Activated naive CD4-positive, alpha-beta T cell treated with anti-CD3 and anti-CD28 coated beads, Interleukin-2, amount 10 ng/mL, durations not matched to agents 7 days and 5 days (primary cell): Measurements from ENCODE around the gene WDR72.

Experiments used
- CTCF ChIA-PET: fragments of 350-600 bp; sonication (Branson Sonifier 250); formaldehyde crosslinking; loops from one replicate; lab custom pipeline; 2021; ENCODE audit warnings: antibody characterized with exemption; lab: Charles Lee
- DNase-seq: peaks from one replicate; pipeline ENCODE4 v3.0.0-alpha.2; 2020
- H3K27ac Mint-ChIP-seq: one replicate; pipeline ENCODE4 v1.8.0; 2021; ENCODE audit warnings: mild to moderate bottlenecking, moderate library complexity, mixed read lengths
- H3K27me3 Mint-ChIP-seq: one replicate; pipeline ENCODE4 v1.8.0; 2021; ENCODE audit warnings: mild to moderate bottlenecking, mixed read lengths
- H3K36me3 Mint-ChIP-seq: one replicate; pipeline ENCODE4 v1.8.0; 2021; ENCODE audit warnings: mixed read lengths
- H3K4me1 Mint-ChIP-seq: one replicate; pipeline ENCODE4 v1.8.0; 2021; ENCODE audit warnings: mixed read lengths
- H3K4me3 Mint-ChIP-seq: one replicate; pipeline ENCODE4 v1.8.0; 2021; ENCODE audit warnings: mild to moderate bottlenecking, moderate library complexity, mixed read lengths
- H3K9me3 Mint-ChIP-seq: one replicate; pipeline ENCODE4 v1.8.0; 2021; ENCODE audit warnings: mixed read lengths

The WDR72 gene

GRCh38 chr15:53589520-53590057 is 169.9 kb downstream of the WDR72 start:
- no peak for DNase-seq
- CTCF ChIA-PET: no interaction called here
- H3K4me3 Mint-ChIP-seq: no peak overlapping the region

DNA sequence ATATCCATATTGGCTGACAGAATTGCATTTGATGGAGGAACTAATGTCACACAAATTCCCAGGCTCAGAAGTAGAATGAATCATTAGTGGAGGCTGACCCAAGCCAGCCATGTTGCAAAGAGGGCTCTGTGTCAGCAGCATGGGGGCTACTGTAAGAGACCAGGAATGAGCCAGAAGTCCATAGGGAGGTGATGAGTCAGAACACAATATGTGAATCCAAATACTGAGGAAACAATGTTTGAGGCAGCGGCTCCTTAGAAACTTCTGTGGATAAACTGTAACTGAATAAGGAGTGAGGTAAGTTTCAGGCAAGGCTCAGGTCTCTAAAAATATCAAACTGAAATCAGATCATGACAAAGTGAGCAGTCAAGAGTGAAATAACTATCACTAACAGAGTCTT is 170.7 kb downstream of the WDR72 start:
- H3K4me3 Mint-ChIP-seq: no peak overlapping the region
- DNase-seq: no peak
- no peaks in the 10 kb centered on the region for H3K36me3 Mint-ChIP-seq
- CTCF ChIA-PET: no interaction called here
- H3K27me3 Mint-ChIP-seq: no peaks in the 10 kb centered on the region
- H3K27ac Mint-ChIP-seq: no peak overlapping the region
- no peaks in the 10 kb centered on the region for H3K4me1 Mint-ChIP-seq
- H3K9me3 Mint-ChIP-seq: no peaks in the 10 kb centered on the region

More at GRCh38 chr15:53589520-53590057, 169.9 kb downstream of the WDR72 start:
- Mint-ChIP-seq H3K4me1 (no peaks in the 10 kb centered on the region), H3K27ac (no peak overlapping the region), H3K36me3 (no peaks in the 10 kb centered on the region), H3K27me3 (no peaks in the 10 kb centered on the region), H3K9me3 (no peaks in the 10 kb centered on the region)

- Mint-ChIP-seq H3K4me3 (no peak overlapping the region), H3K27me3 (no peaks in the 10 kb centered on the region), H3K4me1 (no peaks in the 10 kb centered on the region), H3K36me3 (no peaks in the 10 kb centered on the region), H3K27ac (no peak overlapping the region), H3K9me3 (no peaks in the 10 kb centered on the region)
- CTCF ChIA-PET: no interaction called here
- peak; percentile 21 for DNase-seq
Observed at GRCh38 chr15:53586799-53587198, 172.7 kb downstream of the WDR72 start.

GRCh38 chr15:53581513-53581912 is 177.9 kb downstream of the WDR72 start:
- H3K4me1 Mint-ChIP-seq: no peaks in the 10 kb centered on the region
- no peaks in the 10 kb centered on the region for H3K36me3 Mint-ChIP-seq
- H3K4me3 Mint-ChIP-seq: no peak overlapping the region
- DNase-seq: no peak
- H3K27me3 Mint-ChIP-seq: no peaks in the 10 kb centered on the region
- H3K9me3 Mint-ChIP-seq: no peaks in the 10 kb centered on the region
- CTCF ChIA-PET: no interaction called here
- H3K27ac Mint-ChIP-seq: no peak overlapping the region

DNA sequence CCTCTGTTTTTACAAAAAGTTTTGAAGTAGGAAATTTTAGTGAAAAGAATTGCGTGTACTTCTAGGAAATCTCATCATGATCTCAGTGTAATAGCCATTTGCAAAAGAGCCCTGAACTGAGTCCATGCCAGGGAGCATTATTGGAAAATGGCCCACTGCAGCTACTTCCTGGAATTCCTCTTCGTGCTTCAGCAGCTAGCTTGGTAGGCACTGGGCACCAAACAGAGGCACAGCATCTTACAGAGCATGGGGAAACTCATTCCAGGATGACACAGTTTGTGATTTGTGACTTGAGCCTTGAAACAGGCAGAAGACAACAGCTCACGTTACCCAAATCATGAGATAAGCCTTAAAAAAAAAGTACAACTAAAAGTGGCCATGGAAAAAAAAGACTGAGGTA is 179.1 kb downstream of the WDR72 start:
- CTCF ChIA-PET: no interaction called here
- H3K27me3 Mint-ChIP-seq: no peaks in the 10 kb centered on the region
- no peak overlapping the region for H3K4me3 Mint-ChIP-seq
- no peak overlapping the region for H3K27ac Mint-ChIP-seq
- no peaks in the 10 kb centered on the region for H3K9me3 Mint-ChIP-seq
- no peak for DNase-seq
- no peaks in the 10 kb centered on the region for H3K36me3 Mint-ChIP-seq
- no peaks in the 10 kb centered on the region for H3K4me1 Mint-ChIP-seq

GRCh38 chr15:53576841-53577240 is 182.6 kb downstream of the WDR72 start:
- DNase-seq: no peak
- Mint-ChIP-seq H3K9me3 (no peaks in the 10 kb centered on the region), H3K4me3 (no peak overlapping the region), H3K36me3 (no peaks in the 10 kb centered on the region), H3K4me1 (no peaks in the 10 kb centered on the region), H3K27ac (no peak overlapping the region), H3K27me3 (no peaks in the 10 kb centered on the region)
- CTCF ChIA-PET: no interaction called here

- no peak for DNase-seq
- Mint-ChIP-seq H3K36me3 (no peaks in the 10 kb centered on the region), H3K9me3 (no peaks in the 10 kb centered on the region), H3K27me3 (no peaks in the 10 kb centered on the region), H3K4me1 (no peaks in the 10 kb centered on the region), H3K4me3 (no peak overlapping the region), H3K27ac (no peak overlapping the region)
- CTCF ChIA-PET: no interaction called here
Observed at GRCh38 chr15:53573091-53573490, 186.4 kb downstream of the WDR72 start.

DNA sequence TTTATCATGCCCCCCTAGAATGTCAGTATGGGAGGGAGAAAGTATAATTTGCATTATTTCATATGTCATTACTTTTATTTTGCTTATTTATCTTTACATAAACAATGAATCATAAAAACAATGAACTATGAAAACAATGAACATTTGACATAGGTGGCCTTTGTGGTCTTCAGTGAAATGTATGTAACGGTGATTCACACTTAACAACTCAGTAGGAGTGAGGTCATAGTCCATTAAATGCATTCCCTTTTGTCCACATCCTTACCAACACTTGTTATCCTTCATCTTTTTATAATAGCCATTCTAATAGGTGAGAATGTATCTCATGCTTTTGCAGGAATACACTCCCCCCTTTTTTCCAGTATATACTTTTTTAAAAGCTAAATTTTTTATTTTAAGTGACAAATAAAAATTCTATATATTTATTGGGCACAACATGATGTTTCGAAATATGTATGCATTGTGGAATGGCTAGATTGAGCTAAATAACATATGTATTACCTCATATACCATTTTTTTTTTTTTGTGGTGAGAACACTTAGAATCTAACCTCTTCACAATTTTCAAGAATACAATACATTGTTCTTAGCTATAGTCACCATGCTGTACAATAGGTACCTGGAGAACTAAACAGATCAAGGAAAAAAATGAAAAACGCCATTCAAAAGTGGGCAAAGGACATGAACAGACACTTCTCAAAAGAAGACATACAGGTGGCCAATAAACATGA is 189.5 kb downstream of the WDR72 start:
- H3K4me1 Mint-ChIP-seq: no peaks in the 10 kb centered on the region
- DNase-seq: no peak
- H3K4me3 Mint-ChIP-seq: no peak overlapping the region
- H3K9me3 Mint-ChIP-seq: no peaks in the 10 kb centered on the region
- H3K27ac Mint-ChIP-seq: no peak overlapping the region
- no peaks in the 10 kb centered on the region for H3K36me3 Mint-ChIP-seq
- H3K27me3 Mint-ChIP-seq: no peaks in the 10 kb centered on the region
- CTCF ChIA-PET: no interaction called here

DNA sequence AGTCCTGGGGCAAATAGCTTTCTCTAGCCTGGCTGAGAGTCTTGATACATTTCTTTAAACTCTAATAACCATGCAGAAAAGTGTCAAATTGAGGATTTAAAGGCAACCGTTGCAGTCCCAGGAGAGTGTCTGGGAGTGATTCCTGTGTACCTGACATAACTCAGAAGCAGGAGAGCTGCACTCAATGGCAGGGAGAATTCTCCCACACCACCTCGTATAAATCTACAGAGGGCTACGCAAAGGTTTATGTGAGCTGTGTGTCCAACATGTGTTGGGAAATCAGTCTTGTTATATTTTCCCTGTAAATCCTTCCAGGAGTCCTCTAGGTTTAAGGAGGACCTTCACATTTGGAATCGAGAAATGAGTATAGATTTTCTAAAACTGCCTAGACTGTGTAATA is 192.6 kb downstream of the WDR72 start:
- H3K27ac Mint-ChIP-seq: no peak overlapping the region
- H3K9me3 Mint-ChIP-seq: no peaks in the 10 kb centered on the region
- no peaks in the 10 kb centered on the region for H3K36me3 Mint-ChIP-seq
- CTCF ChIA-PET: no interaction called here
- no peaks in the 10 kb centered on the region for H3K4me1 Mint-ChIP-seq
- DNase-seq: no peak
- H3K27me3 Mint-ChIP-seq: no peaks in the 10 kb centered on the region
- H3K4me3 Mint-ChIP-seq: no peak overlapping the region

- Mint-ChIP-seq H3K27ac (no peak overlapping the region), H3K36me3 (no peaks in the 10 kb centered on the region), H3K9me3 (no peaks in the 10 kb centered on the region), H3K27me3 (no peaks in the 10 kb centered on the region), H3K4me1 (no peaks in the 10 kb centered on the region), H3K4me3 (no peak overlapping the region)
- DNase-seq: no peak
- CTCF ChIA-PET: no interaction called here
Observed at GRCh38 chr15:53565721-53566120, 193.7 kb downstream of the WDR72 start.

- H3K4me3 Mint-ChIP-seq: no peak overlapping the region
Observed at GRCh38 chr15:53564647-53565046, 194.8 kb downstream of the WDR72 start.

GRCh38 chr15:53563627-53564026 is 195.8 kb downstream of the WDR72 start:
- no peaks in the 10 kb centered on the region for H3K9me3 Mint-ChIP-seq
- H3K27ac Mint-ChIP-seq: no peak overlapping the region
- CTCF ChIA-PET: no interaction called here
- no peaks in the 10 kb centered on the region for H3K4me1 Mint-ChIP-seq
- DNase-seq: no peak
- no peak overlapping the region for H3K4me3 Mint-ChIP-seq
- no peaks in the 10 kb centered on the region for H3K36me3 Mint-ChIP-seq
- H3K27me3 Mint-ChIP-seq: no peaks in the 10 kb centered on the region

More at GRCh38 chr15:53564647-53565046, 194.8 kb downstream of the WDR72 start:
- Mint-ChIP-seq H3K27me3 (no peaks in the 10 kb centered on the region), H3K9me3 (no peaks in the 10 kb centered on the region), H3K36me3 (no peaks in the 10 kb centered on the region), H3K4me1 (no peaks in the 10 kb centered on the region), H3K27ac (no peak overlapping the region)
- CTCF ChIA-PET: no interaction called here
- no peak for DNase-seq

GRCh38 chr15:53559364-53560277 is 199.8 kb downstream of the WDR72 start:
- H3K9me3 Mint-ChIP-seq: no peaks in the 10 kb centered on the region
- H3K4me3 Mint-ChIP-seq: no peak overlapping the region
- H3K36me3 Mint-ChIP-seq: no peaks in the 10 kb centered on the region
- H3K27me3 Mint-ChIP-seq: peaks cover 5% of the 10 kb centered on the region
- no peak for DNase-seq
- no peak overlapping the region for H3K27ac Mint-ChIP-seq
- H3K4me1 Mint-ChIP-seq: no peaks in the 10 kb centered on the region
- CTCF ChIA-PET: no interaction called here

GRCh38 chr15:53558384-53558783 is 201.1 kb downstream of the WDR72 start:
- no peaks in the 10 kb centered on the region for H3K9me3 Mint-ChIP-seq
- H3K27ac Mint-ChIP-seq: no peak overlapping the region
- no peaks in the 10 kb centered on the region for H3K4me1 Mint-ChIP-seq
- no peak for DNase-seq
- H3K36me3 Mint-ChIP-seq: no peaks in the 10 kb centered on the region
- CTCF ChIA-PET: no interaction called here
- no peak overlapping the region for H3K4me3 Mint-ChIP-seq
- peaks cover 5% of the 10 kb centered on the region for H3K27me3 Mint-ChIP-seq

DNA sequence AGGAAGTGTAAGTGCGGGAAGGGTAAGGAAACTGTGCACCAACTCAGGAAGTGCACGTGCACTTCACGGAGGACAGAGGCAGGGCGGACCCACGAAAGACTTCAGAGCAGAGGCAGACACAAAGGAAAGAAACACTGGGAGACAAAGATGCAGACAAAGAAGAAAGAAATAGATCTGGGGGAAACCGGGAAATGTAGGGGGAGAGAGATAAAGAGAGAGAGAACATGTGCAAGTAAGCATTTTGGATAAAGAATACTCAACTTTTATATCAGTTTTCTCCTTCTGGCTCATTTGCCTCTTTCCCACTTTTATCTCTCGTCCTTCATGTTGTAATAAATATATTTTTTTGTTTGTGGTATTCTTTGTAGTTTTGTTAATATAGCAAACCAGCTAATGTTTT is 204.2 kb downstream of the WDR72 start:
- no peaks in the 10 kb centered on the region for H3K4me1 Mint-ChIP-seq
- no peaks in the 10 kb centered on the region for H3K36me3 Mint-ChIP-seq
- no peak for DNase-seq
- H3K27me3 Mint-ChIP-seq: peaks cover 5% of the 10 kb centered on the region
- no peak overlapping the region for H3K4me3 Mint-ChIP-seq
- CTCF ChIA-PET: no interaction called here
- no peak overlapping the region for H3K27ac Mint-ChIP-seq
- no peaks in the 10 kb centered on the region for H3K9me3 Mint-ChIP-seq
